ENCODE measurements around the gene KCNE4.
A peak's percentile ranks its signal among the peaks of the same experiment; 100 is the strongest.

The KCNE4 gene

GRCh38 chr2:223051693-223052289 lies at the start of gene KCNE4:
KCNE4 (plus strand) TSS chr2:223052190; CDS start chr2:223052831, 641 bp downstream.
- Histone ChIP-seq H3K4me3 (ENCODE audit: low read depth in 1 of 2, low read length in 2 of 2) (peak within 1 kb of the TSS; percentile 57 to 76), H3K27me3 (ENCODE audit: control insufficient read depth in 1 of 2, insufficient read depth in 2 of 2, low read length in 2 of 2) (no peaks in the 10 kb centered on the region), H3K4me1 (ENCODE audit: insufficient read depth, low read length) (peaks cover 52% of the 10 kb centered on the region), H3K27ac (ENCODE audit: low read depth, low read length) (peak within 1 kb of the TSS; percentile 95), H3K36me3 (ENCODE audit: insufficient read depth, low read length) (no peaks in the 10 kb centered on the region), H3K9me3 (ENCODE audit: low read length) (no peaks in the 10 kb centered on the region), H3K9ac (ENCODE audit: low read length) (peak within 1 kb of the TSS; percentile 51)

DNA sequence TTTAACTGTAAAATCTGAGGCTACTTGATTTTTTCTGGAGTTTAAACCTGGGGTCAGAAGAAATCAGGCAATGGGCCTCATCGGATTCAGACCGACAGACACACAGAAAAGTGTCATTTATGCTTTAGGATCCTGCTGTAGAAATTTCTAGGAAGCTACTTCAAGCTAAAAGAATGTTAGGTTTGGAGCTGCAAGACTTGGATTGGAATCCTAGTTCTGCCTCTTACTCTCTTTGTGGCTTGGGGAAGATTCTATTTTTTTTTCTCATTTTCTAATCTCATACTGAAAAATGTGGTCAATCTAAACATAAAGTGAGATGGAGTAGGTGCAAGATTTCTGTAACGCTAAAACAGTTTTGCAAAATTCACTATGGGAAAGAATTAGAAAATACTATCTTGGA lies 48.8 kb upstream of the KCNE4 start:
- Histone ChIP-seq H3K36me3 (ENCODE audit: insufficient read depth, low read length) (no peaks in the 10 kb centered on the region), H3K9ac (ENCODE audit: low read length) (no peak overlapping the region), H3K27me3 (ENCODE audit: control insufficient read depth in 1 of 2, insufficient read depth in 2 of 2, low read length in 2 of 2) (no peaks in the 10 kb centered on the region), H3K4me3 (ENCODE audit: low read depth in 1 of 2, low read length in 2 of 2) (no peak overlapping the region), H3K27ac (ENCODE audit: low read depth, low read length) (no peak overlapping the region), H3K9me3 (ENCODE audit: low read length) (no peaks in the 10 kb centered on the region), H3K4me1 (ENCODE audit: insufficient read depth, low read length) (no peaks in the 10 kb centered on the region)

DNA sequence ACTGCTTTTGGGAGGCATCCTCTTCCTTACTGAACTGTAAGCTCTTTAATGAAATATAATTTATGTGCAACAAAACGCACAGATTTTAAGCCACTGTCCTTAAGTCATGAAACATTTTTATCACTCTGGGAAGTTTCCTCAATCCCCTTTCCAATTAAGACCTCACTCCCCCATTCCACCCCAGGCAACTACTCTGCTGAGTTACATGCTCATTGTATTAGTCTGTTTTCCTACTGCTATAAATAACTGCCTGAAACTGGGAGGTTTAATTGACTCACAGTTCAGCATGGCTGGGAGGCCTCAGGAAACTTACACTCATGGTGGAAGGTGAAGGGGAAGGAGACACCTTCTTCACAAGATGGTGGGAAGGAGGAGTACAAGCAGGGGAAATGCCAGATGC lies 46.5 kb upstream of the KCNE4 start:
- no peak overlapping the region for H3K27ac ChIP-seq (ENCODE audit: low read depth, low read length)
- no peaks in the 10 kb centered on the region for H3K36me3 ChIP-seq (ENCODE audit: insufficient read depth, low read length)
- no peak overlapping the region for H3K4me3 ChIP-seq (ENCODE audit: low read depth in 1 of 2, low read length in 2 of 2)
- H3K4me1 ChIP-seq (ENCODE audit: insufficient read depth, low read length): no peaks in the 10 kb centered on the region
- H3K9me3 ChIP-seq (ENCODE audit: low read length): no peaks in the 10 kb centered on the region
- H3K9ac ChIP-seq (ENCODE audit: low read length): no peak overlapping the region
- H3K27me3 ChIP-seq (ENCODE audit: control insufficient read depth in 1 of 2, insufficient read depth in 2 of 2, low read length in 2 of 2): no peaks in the 10 kb centered on the region

DNA sequence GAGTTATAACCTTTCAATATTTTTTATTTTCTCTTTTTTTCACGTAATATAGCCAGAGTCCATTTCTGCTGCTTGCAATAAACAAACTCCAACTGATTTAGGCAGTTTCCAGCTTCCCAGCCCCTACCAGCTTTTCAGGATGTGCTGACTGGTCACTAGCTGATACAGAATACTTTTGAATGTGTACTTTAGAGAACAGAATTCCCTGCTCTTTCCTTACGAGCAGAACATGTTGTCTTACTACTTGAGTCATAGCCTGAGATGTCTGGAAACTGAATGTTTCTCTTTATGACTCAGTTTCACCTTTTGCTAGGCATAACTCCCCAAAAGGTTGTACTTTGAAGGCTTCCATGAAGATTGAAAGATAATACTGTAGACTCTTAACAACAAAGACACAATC lies 44.5 kb upstream of the KCNE4 start:
- Histone ChIP-seq H3K36me3 (ENCODE audit: insufficient read depth, low read length) (no peaks in the 10 kb centered on the region), H3K9me3 (ENCODE audit: low read length) (no peaks in the 10 kb centered on the region), H3K27me3 (ENCODE audit: control insufficient read depth in 1 of 2, insufficient read depth in 2 of 2, low read length in 2 of 2) (no peaks in the 10 kb centered on the region), H3K4me3 (ENCODE audit: low read depth in 1 of 2, low read length in 2 of 2) (no peak overlapping the region), H3K27ac (ENCODE audit: low read depth, low read length) (no peak overlapping the region), H3K4me1 (ENCODE audit: insufficient read depth, low read length) (no peaks in the 10 kb centered on the region), H3K9ac (ENCODE audit: low read length) (no peak overlapping the region)

- Histone ChIP-seq H3K36me3 (ENCODE audit: insufficient read depth, low read length) (no peaks in the 10 kb centered on the region), H3K4me1 (ENCODE audit: insufficient read depth, low read length) (no peaks in the 10 kb centered on the region), H3K9ac (ENCODE audit: low read length) (no peak overlapping the region), H3K27ac (ENCODE audit: low read depth, low read length) (no peak overlapping the region), H3K27me3 (ENCODE audit: control insufficient read depth in 1 of 2, insufficient read depth in 2 of 2, low read length in 2 of 2) (no peaks in the 10 kb centered on the region), H3K4me3 (ENCODE audit: low read depth in 1 of 2, low read length in 2 of 2) (no peak overlapping the region), H3K9me3 (ENCODE audit: low read length) (no peaks in the 10 kb centered on the region)
These were observed 43.8 kb upstream of the KCNE4 start for GRCh38 chr2:223008162-223008561.

GRCh38 chr2:223008956-223009355 lies 43.0 kb upstream of the KCNE4 start:
- Histone ChIP-seq H3K4me3 (ENCODE audit: low read depth in 1 of 2, low read length in 2 of 2) (no peak overlapping the region), H3K27ac (ENCODE audit: low read depth, low read length) (no peak overlapping the region), H3K36me3 (ENCODE audit: insufficient read depth, low read length) (no peaks in the 10 kb centered on the region), H3K9ac (ENCODE audit: low read length) (no peak overlapping the region), H3K9me3 (ENCODE audit: low read length) (no peaks in the 10 kb centered on the region), H3K27me3 (ENCODE audit: control insufficient read depth in 1 of 2, insufficient read depth in 2 of 2, low read length in 2 of 2) (no peaks in the 10 kb centered on the region), H3K4me1 (ENCODE audit: insufficient read depth, low read length) (no peaks in the 10 kb centered on the region)

- Histone ChIP-seq H3K9me3 (ENCODE audit: low read length) (no peaks in the 10 kb centered on the region), H3K27me3 (ENCODE audit: control insufficient read depth in 1 of 2, insufficient read depth in 2 of 2, low read length in 2 of 2) (no peaks in the 10 kb centered on the region), H3K4me3 (ENCODE audit: low read depth in 1 of 2, low read length in 2 of 2) (no peak overlapping the region), H3K27ac (ENCODE audit: low read depth, low read length) (no peak overlapping the region), H3K36me3 (ENCODE audit: insufficient read depth, low read length) (no peaks in the 10 kb centered on the region), H3K4me1 (ENCODE audit: insufficient read depth, low read length) (no peaks in the 10 kb centered on the region), H3K9ac (ENCODE audit: low read length) (no peak overlapping the region)
These were observed 41.3 kb upstream of the KCNE4 start for GRCh38 chr2:223010641-223011040.

DNA sequence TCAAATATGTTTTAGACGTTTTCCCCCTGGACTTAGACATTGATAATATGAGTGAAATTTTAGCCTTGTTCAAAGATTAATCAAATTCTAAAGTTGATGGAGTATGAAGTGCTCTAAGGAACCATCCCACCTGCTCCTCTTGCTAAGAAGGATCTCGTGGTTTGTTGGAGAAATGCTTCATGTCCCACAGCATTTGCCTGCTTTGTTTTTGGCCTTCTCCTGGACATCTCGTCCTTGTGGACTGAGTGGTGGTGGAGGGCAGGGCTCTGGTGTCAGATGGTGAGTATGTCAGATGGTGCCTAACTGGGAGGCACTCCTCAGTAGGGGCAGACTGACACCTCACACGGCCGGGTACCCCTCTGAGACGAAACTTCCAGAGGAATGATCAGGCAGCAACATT lies 39.7 kb upstream of the KCNE4 start:
- H3K4me1 ChIP-seq (ENCODE audit: insufficient read depth, low read length): no peaks in the 10 kb centered on the region
- no peak overlapping the region for H3K27ac ChIP-seq (ENCODE audit: low read depth, low read length)
- H3K36me3 ChIP-seq (ENCODE audit: insufficient read depth, low read length): no peaks in the 10 kb centered on the region
- no peaks in the 10 kb centered on the region for H3K9me3 ChIP-seq (ENCODE audit: low read length)
- no peak overlapping the region for H3K9ac ChIP-seq (ENCODE audit: low read length)
- no peak overlapping the region for H3K4me3 ChIP-seq (ENCODE audit: low read depth in 1 of 2, low read length in 2 of 2)
- H3K27me3 ChIP-seq (ENCODE audit: control insufficient read depth in 1 of 2, insufficient read depth in 2 of 2, low read length in 2 of 2): no peaks in the 10 kb centered on the region

DNA sequence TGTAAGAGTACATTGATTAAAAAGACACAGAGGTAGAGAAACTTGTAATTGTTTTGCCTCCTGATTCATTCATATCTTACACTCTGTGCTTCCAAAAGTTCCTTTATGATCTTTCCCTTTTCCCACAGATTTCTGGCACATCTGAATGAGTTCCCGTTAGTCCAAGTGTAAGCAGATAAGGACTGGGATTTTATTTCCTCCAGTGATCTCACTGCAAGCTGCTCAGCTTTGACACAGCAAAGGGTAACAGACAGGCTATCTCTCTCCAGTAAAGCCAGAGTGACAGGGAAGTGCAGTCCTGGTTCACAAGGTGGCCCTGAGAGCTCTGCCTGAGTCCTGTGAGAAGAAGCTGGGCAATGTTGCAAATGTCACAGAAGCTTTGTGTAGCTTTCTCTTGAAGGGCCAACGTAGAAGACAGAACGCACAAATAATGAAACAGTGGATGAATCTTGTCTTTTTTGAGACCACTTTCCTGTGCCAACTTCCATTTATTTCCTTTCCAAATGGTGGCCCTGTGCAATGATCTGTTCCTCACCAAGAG lies 32.5 kb upstream of the KCNE4 start:
- Histone ChIP-seq H3K4me3 (ENCODE audit: low read depth in 1 of 2, low read length in 2 of 2) (no peak overlapping the region), H3K9me3 (ENCODE audit: low read length) (no peaks in the 10 kb centered on the region), H3K36me3 (ENCODE audit: insufficient read depth, low read length) (no peaks in the 10 kb centered on the region), H3K27ac (ENCODE audit: low read depth, low read length) (no peak overlapping the region), H3K4me1 (ENCODE audit: insufficient read depth, low read length) (no peaks in the 10 kb centered on the region), H3K9ac (ENCODE audit: low read length) (no peak overlapping the region), H3K27me3 (ENCODE audit: control insufficient read depth in 1 of 2, insufficient read depth in 2 of 2, low read length in 2 of 2) (no peaks in the 10 kb centered on the region)

- Histone ChIP-seq H3K9me3 (ENCODE audit: low read length) (no peaks in the 10 kb centered on the region), H3K36me3 (ENCODE audit: insufficient read depth, low read length) (no peaks in the 10 kb centered on the region), H3K27me3 (ENCODE audit: control insufficient read depth in 1 of 2, insufficient read depth in 2 of 2, low read length in 2 of 2) (no peaks in the 10 kb centered on the region), H3K27ac (ENCODE audit: low read depth, low read length) (no peak overlapping the region), H3K9ac (ENCODE audit: low read length) (no peak overlapping the region), H3K4me1 (ENCODE audit: insufficient read depth, low read length) (no peaks in the 10 kb centered on the region), H3K4me3 (ENCODE audit: low read depth in 1 of 2, low read length in 2 of 2) (no peak overlapping the region)
These were observed 31.8 kb upstream of the KCNE4 start for GRCh38 chr2:223019987-223020717.

GRCh38 chr2:223020971-223021675 lies 30.9 kb upstream of the KCNE4 start:
- Histone ChIP-seq H3K36me3 (ENCODE audit: insufficient read depth, low read length) (no peaks in the 10 kb centered on the region), H3K9me3 (ENCODE audit: low read length) (no peaks in the 10 kb centered on the region), H3K27me3 (ENCODE audit: control insufficient read depth in 1 of 2, insufficient read depth in 2 of 2, low read length in 2 of 2) (no peaks in the 10 kb centered on the region), H3K9ac (ENCODE audit: low read length) (no peak overlapping the region), H3K4me3 (ENCODE audit: low read depth in 1 of 2, low read length in 2 of 2) (no peak overlapping the region), H3K27ac (ENCODE audit: low read depth, low read length) (no peak overlapping the region), H3K4me1 (ENCODE audit: insufficient read depth, low read length) (no peaks in the 10 kb centered on the region)

All from muscle layer of colon (tissue), 2 donors.